HG03565 (cell line): ENCODE data around the gene NTN4.
"Not testable (repeated sequence)": the region's sequence is repeated elsewhere in the genome, so short reads cannot be mapped to it uniquely, and the experiment has no call there.

ENCODE experiments used
- ATAC-seq: cut with Tn5 transposase; IDR thresholded peaks from one replicate; pipeline ENCODE4 v1.9.1; 2021; ENCODE audit warnings: mild to moderate bottlenecking, moderate library complexity; ENCODE audit not compliant: unreplicated experiment

Gene NTN4

GRCh38 chr12:95790033-95790916, at the start of gene NTN4:
Gene NTN4 (minus strand): TSS chr12:95790764. CDS start chr12:95790309, 455 bp downstream.
- no peak for ATAC-seq

DNA sequence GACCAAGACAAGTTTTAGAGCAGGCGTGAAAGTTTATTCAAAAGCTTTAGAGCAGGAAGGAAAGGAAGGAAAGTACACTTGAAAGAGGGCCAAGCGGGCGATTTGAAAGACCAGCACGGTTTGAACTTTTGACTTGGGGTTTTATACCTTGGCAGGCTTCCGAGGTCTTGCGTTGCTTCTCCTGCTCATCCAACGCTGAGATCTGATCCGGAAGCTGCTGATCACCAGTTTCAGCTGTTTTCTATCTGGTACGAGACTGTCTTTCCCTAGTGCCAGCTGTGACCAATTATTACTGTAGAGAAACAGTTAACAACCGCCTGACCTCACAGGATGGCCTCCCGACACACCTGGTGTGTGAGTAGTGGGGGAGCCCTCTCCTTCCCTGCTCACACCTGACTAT, 47.6 kb upstream of the NTN4 start:
- ATAC-seq: no peak

- ATAC-seq: no peak
Observed at GRCh38 chr12:95837240-95838038, 46.9 kb upstream of the NTN4 start.

- ATAC-seq: no peak
Observed at GRCh38 chr12:95836630-95837239, 46.2 kb upstream of the NTN4 start.

- ATAC-seq: no peak
Observed at GRCh38 chr12:95836185-95836609, 45.6 kb upstream of the NTN4 start.

DNA sequence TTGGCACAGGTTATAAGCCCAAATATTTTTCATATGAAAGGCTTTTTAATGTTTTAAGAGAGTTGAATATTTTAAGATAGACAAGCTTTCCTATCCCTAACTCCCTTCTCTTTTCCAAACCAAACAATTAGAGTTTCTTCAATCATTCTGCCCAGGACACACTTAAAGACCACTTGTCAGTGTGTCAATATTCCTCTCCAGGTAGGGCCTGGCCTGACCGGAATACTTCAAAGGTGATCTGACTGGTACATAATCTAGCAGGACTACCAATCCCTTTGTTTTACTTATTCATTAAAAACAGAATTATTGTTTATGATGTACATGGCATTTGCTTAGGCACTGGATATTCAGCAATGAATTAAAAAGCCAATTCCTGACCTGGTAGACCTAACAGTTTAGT, 44.0 kb upstream of the NTN4 start:
- ATAC-seq: no peak

DNA sequence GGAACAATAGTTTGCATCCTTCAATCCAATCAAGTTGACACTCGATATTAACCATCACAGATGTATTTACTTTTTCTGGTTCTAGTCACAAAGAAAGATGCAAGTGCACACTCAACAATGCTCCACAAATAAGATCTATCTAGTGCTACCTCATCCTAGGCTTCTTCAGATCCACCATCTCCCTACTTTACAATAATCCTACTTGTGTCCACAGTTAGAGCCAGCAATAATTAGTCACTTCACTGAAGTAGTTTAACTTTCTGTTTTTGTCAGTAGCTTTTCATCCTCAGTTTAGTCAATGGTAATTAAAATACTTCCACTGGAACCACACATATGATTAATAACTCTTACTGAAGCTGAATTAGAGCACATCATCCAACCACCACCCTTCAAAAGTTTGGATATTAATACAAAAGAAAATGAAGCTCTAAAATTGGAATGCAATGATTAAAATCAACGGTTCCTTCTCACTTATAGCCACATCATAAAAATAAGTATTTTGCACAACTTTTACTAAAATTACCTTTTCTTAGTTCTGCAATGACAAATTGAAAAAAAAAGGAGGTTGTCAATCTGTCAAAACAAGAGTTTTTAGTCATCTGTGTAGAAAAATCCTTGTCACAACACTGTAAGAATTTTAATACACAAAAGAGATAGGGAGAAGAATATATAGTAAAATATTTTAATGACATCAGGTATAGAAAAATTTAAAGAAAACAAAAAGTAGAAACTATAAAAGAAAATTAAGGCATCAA, 39.9 kb upstream of the NTN4 start:
- no peak for ATAC-seq

DNA sequence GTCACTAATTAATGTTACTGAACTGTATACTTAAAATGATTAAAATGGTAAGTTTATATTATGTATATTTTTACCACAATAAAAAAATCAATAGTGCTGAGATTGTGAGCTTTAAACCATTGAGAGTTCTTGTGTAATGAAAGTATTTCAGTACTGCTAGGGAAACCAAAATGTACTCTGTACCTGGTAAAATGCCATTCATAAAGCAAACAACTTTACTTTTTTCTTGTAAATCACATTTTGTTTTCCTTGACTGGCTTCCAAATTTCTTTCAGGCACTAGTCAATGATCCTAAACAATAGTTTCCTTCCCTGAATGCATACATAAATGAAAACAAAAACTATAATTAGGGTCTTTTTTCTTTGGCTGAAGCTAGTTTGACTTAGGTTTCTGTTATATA, 38.8 kb upstream of the NTN4 start:
- ATAC-seq: no peak

DNA sequence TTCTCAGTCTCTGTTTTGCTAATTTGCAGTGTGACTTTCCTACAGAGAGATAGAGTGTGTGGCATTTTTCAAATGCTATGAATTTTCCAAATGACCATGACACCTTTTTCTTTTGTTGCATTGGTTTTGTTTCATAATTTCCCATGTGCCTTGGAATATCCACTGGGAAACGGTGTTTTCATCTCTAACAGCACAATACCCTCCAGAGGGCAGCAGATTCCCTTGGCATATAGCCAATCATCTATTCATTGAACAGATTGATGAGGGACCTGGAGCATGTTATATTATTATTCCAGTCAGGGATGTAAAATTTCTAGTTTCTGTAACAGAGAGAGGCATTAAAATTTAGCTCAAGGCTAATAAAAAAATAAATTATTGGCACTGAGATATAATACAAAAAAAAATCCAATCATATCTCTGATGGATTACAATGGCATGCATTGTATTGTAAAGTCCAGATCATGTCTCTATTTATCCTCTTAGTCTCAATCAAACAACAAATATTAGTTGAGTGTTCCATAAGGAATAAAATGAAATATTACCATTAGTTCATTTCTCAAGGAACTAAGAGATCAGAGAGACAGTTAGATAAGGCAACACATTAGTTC, 29.6 kb upstream of the NTN4 start:
- no peak for ATAC-seq

- no peak for ATAC-seq
Observed at GRCh38 chr12:95815632-95816212, 25.2 kb upstream of the NTN4 start.

DNA sequence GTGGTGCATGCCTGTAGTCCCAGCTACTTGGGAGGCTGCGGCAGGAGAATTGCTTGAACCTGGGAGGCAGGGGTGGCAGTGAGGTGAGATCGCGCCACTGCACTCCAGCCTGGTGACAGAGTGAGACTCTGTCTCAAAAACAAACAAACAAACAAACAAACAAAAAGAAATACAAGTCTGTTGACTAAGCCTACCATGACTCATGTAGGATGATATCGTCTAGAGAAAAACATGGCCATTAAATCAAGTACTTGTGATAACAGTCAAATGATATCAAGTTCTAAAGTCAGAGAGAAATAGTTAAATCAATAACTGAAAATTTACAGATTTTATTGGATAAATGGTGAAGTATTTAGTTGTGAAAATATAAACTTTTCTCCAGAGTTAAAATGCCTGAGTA, 21.6 kb upstream of the NTN4 start:
- ATAC-seq: not testable (repeated sequence)

DNA sequence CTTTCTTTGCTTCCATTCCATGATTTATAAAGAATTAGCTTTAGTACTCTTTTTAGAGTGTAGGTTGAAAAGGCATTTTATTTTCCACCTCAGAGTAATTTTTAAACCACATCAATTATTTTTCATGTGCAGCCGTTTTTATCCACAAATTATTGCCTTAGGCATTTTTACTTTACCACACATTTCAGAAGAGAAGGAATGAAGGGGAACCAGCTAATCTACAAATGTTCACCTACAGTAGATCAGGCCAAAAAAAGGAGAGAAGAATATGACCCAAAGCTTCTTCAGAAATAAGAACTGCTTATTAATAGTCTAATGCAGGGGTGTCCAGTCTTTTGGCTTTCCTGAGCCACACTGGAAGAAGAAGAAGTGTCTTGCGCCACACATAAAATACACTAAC, 19.8 kb upstream of the NTN4 start:
- no peak for ATAC-seq

GRCh38 chr12:95809000-95809680, 18.6 kb upstream of the NTN4 start:
- ATAC-seq: no peak

DNA sequence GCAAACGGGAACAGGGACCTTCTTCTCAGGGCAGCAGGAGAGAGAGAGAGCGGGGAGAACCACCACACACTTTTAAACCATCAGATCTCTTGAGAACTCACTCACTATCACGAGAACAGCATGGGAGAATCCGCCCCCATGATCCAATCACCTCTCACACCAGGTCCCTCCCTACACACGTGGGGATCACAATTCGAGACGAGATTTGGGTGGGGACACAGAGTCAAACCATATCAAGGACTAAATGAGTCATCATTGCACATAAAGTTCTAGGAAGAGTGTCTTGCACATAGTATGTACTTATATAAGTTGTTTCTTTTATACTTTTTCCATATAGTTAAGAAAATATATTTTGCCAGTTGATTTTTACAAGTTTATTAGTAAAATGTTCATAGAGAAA, 17.6 kb upstream of the NTN4 start:
- ATAC-seq: no peak

DNA sequence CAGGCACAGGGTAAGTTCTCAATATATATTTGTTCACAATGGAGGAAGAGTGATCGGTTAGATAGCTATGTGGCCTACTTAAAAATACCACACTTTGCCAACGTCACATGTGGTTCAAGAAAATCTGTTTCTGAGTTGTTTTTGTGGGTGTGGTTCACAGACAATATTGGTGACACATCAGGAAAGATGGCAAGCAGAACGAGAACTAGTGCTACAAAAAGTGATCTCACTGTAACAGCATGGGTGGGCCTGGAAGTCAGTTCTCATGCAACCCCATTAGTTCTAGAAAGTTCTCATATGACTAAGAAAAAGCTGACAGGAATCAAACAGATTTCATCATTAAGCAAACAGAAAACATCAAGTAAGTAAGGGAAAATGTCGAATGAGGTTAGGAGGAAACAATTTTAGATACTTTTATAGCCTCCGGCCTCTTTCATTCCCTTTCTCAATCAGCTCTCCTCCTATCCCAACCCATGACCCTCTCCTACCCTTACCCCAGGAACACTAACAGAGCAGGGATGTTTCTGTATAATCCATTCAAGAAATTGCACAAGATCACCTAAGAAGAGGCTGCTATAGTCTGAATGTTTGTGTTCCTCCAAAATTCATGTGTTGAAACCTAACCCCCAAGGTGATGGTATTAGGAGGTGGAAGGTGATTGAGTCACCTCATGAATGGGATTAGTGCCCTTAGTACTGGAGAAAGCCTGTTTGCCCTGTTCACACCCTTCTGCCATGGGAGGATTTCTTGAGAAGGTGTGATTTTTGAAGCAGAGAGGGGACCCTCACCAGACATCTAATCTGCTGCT, 15.5 kb upstream of the NTN4 start:
- ATAC-seq: no peak

DNA sequence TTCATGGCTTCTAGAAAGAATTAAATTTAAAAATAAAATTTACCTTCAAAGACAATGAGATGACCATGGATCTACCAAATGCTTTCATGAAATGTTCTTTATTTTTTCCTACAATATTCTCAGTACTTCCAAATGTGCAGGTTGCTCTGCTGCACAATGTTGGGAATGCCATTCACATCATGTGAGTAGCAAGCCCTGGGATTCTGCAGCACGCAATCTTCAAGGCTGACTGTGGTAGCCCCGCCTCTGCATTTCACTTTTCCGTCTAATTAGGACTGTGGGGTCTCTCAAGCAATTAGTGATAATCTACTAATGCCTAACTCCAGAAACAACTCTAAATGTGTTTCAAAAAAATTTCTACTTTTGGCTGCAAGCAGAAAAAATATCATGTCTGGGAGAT, 13.7 kb upstream of the NTN4 start:
- no peak for ATAC-seq

DNA sequence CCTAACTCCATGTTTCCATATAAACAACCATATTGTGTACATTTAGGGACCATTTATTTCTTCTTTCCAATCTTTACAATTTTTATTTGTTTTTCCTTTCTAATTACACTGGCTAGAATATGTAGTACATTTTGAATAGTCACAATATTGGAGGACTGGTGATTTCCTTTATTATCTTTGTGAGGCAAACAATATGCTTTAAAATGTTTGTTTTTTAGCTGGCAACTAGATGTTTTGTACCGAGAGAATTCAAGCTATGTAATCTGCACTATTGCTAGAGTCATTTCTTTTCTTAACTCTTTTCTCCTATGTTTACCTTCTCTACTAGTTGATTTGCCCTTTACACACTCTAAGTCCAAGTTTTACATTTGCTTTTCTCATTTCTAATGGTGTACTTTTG, 13.3 kb upstream of the NTN4 start:
- ATAC-seq: no peak

- no peak for ATAC-seq
Observed at GRCh38 chr12:95802482-95803270, 12.1 kb upstream of the NTN4 start.
